Renal cortical epithelial cell (primary cell): Measurements from ENCODE around the gene ZNF133. TPM values are rescaled to one million over a fixed set of nuclear protein-coding genes. Genes with fewer than 3 reads are reported as not detected.
A peak's percentile ranks its signal among the peaks of the same experiment; 100 is the strongest.
"Not testable (repeated sequence)": the region's sequence is repeated elsewhere in the genome, so short reads cannot be mapped to it uniquely, and the experiment has no call there.

ENCODE experiments used
- DNase-seq: peaks from one replicate; pipeline ENCODE4 v3.0.0-alpha.2; 2011; ENCODE audit warnings: low read depth
- total RNA-seq: library from RNA; depleted of rRNA; stranded (reverse); fragments of >200 nt; gene quantifications from 2 replicates; pipeline ENCODE4 v1.2.3, GENCODE V29; 2014

The ZNF133 gene
- total RNA-seq, 1 donor from 2014 or later: 24.5 TPM

- no peak for DNase-seq
Observed at GRCh38 chr20:18284805-18285533, 3.4 kb upstream of the ZNF133 start.

DNA sequence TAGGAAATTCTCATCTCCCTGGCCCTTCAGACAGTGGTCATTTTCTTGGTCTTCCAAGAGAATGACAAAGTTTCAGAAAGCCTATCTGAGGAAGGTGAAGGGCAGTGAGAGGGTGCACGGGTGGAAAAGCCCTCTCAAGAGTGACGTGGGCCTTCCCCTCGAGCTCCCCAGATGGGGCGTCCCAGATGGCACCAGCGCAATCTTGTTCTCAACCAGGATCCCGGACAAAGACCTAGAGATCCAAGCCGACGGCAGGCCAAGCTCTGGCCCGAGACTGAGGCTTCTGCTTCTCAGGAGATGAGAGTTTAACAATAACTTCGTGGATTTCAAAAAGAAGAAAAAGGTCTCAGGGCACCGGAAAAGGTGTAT lies 797 bp upstream of the ZNF133 start:
- DNase-seq: no peak

- DNase-seq: peak; percentile 7
Observed at GRCh38 chr20:18288749-18289267, 481 bp downstream of the ZNF133 start.

DNA sequence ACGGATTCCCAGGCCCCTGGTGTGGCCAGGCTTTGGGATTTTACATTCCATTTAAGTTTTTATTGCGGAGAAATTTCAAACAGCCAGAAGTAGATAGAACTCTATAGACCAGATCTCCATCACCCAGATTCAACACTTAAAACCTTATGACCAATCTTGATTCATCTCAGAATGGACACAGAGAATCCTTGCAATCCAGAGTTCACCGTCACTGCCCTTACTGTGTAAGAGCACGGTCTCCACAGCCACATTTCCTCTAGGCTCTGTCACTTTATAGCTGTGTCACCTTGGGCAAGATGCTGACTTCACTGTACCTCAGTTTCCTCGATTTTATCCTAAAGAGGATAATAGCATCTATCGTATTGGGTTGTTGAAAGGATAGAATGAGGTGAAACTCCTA lies 979 bp downstream of the ZNF133 start:
- no peak for DNase-seq

GRCh38 chr20:18299364-18299763 lies 11.0 kb downstream of the ZNF133 start:
- no peak for DNase-seq

- no peak for DNase-seq
Observed at GRCh38 chr20:18304618-18305017, 16.3 kb downstream of the ZNF133 start.

- no peak for DNase-seq
Observed at GRCh38 chr20:18307301-18307700, 19.0 kb downstream of the ZNF133 start.

DNA sequence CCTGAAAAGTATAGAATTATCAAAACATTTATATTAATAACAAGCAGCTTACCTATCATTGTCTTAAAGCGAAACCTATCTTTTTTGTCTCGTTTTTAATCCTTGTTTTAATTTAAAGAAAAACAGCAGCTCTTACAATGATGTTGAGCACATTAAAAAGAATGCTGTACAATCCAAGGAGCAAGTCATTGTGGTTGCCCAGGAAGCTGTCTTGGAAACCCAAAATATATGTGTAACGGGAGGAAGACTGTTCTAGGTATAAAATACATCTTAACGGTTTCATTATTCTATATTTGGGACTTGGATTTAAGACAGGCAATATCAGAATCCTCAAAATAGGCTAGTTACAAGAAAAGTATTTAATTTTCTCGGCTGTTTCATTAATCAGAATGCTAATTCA lies 21.7 kb downstream of the ZNF133 start:
- no peak for DNase-seq

GRCh38 chr20:18310592-18310991 lies 22.3 kb downstream of the ZNF133 start:
- no peak for DNase-seq

GRCh38 chr20:18312723-18313122 lies 24.4 kb downstream of the ZNF133 start:
- no peak for DNase-seq

DNA sequence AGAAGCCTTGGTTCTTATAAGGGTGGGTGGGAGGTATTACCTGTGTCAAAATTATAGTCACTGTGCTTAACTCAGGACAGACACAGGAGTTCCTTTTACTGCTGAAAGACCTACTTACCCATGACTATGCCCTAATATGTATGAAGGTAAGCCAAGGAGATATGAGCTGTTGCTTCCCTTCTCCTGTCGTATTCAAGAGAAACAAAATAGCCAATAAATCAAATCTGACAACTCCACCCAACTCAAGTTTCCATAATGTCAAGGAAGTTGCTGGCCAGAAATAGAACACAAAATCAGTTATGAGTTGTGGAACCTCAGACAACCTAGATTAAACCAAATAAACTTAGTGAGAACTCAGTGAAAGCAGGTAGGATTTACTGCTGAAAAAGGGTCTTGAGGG lies 25.1 kb downstream of the ZNF133 start:
- no peak for DNase-seq

DNA sequence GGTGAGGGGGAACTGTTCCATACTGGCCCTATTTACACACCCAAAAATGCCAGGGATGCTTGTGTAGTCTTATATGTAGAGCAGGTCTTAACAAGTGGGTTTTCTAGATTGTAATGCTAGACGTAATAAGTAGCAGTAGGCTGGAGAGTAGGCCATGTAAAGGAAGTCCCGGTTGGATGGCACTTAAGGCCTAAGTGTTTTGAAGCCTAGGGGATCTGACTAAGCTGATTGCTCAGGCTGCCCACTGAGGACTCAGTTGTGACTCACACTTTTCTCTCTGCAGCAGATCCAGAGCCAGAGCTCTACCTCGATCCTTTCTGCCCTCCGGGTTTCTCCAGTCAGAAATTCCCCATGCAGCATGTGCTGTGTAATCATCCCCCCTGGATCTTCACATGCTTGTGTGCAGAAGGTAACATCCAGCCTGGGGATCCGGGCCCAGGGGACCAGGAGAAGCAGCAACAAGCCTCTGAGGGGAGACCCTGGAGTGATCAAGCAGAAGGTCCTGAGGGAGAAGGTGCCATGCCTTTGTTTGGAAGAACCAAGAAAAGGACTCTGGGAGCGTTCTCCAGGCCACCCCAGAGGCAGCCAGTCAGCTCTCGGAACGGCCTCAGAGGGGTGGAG lies 26.6 kb downstream of the ZNF133 start:
- DNase-seq: peak; percentile 89

DNA sequence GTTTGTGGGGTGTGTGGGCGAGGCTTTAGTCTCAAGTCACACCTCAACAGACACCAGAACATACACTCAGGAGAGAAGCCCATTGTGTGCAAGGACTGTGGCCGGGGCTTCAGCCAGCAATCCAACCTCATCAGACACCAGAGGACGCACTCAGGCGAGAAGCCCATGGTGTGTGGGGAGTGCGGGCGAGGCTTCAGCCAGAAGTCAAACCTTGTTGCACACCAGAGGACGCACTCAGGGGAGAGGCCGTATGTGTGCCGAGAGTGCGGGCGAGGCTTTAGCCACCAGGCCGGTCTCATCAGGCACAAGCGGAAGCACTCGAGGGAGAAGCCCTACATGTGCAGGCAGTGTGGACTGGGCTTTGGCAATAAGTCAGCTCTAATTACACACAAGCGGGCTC lies 27.8 kb downstream of the ZNF133 start:
- no peak for DNase-seq

- DNase-seq: no peak
Observed at GRCh38 chr20:18321316-18321715, 33.0 kb downstream of the ZNF133 start.

DNA sequence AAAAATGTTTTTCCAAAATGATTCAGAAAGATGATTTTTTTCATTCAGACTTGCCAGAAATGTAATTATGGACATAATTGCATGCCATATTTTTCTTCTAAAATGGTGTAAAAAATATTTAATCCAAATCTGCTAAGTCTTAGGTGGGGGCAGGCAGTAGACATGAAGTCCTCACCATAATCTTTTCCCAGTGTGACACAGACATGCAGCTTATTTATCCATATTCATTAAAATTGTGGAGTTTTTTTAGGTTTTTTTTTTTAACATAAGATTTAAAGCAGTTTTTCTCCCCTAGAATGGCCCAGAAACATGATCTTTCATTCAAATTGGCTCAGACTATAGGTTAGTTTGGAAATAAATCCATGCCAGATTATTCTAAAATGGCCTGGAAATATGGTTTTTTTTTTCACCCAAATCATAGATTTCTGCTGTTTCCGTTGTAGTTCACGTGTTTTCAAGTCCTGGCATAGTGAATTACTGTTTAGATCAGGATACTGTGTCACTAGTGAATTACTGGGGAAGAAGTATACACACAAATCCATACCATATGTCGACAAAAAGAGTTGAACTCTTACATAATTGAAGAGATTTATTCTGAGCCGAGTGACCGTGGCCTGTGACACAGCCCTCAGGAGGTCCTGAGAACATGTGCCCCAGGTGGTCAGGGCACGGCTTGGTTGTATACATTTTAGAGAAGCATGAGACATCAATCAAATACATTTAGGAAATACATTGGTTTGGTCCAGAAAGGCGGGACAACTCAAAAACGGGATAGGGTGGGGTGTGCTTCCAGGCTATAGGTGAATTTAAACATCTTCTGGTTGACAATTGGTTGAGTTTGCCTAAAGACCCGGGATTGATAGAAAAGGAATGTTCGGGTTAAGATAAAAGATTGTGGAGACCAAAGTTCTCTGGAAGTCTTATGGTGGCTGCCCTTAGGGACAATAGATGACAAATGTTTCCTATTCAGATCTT lies 33.9 kb downstream of the ZNF133 start:
- DNase-seq: no peak

DNA sequence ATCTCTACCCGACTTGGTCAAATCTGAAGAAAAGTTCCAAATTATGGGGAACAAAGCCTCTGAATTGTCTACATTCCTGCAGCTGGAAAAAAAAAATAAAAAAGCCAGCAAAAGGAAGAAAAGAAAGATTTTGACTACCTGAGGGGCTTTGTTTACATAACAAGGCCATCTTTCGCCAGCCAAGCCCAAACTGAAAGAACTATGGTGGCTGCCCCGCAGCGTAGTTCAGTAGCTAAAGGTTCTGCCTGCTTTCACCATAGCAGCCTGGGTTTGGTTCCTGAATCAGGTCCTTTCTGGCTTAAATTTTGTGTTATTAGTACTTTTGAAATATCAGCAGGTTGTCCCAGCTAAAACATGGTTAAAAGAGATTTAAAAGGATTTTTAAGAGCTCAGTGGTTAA lies 35.4 kb downstream of the ZNF133 start:
- no peak for DNase-seq

DNA sequence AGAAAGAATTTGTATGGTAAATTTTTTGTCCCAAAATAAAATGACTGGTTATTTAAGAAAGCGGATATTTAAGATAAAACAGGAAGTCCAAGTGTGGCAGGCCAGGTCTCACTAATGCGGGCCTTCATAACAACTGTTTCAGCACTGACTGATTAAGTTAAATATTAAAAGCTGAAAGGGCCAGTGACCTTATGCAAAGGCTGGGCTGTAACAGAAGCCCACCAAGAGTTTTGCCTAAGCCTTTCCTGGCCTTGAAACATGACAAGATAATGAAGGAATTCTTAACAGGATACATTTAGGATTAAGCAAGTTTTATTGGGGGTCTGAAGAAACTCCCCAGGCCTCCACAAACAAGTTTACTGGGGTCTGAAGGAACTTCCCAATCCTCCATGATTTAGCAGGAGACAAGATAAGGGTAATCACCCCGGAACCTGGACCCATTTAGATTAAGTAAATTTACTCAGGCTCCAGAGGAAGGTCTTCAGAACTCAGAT lies 36.3 kb downstream of the ZNF133 start:
- DNase-seq: peak; percentile 10

DNA sequence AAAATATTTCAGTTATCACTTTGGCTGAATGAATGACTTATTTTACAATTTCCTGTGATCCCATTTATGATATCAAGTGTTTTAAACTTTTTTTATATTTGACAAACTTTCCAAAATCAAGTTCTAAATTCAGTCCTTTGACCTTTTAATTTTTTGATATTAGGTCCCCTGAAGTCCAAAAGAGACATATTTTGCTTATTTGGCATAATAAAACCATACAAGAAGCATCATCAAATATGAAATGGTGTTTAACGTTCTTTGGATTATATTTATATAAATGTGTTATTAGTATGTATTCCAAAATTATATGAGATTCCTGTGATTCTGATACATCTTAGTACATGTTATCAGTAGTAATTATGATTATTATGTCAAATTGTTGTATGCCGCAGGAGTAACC lies 38.7 kb downstream of the ZNF133 start:
- no peak for DNase-seq

GRCh38 chr20:18331694-18332093 lies 43.4 kb downstream of the ZNF133 start:
- no peak for DNase-seq

DNA sequence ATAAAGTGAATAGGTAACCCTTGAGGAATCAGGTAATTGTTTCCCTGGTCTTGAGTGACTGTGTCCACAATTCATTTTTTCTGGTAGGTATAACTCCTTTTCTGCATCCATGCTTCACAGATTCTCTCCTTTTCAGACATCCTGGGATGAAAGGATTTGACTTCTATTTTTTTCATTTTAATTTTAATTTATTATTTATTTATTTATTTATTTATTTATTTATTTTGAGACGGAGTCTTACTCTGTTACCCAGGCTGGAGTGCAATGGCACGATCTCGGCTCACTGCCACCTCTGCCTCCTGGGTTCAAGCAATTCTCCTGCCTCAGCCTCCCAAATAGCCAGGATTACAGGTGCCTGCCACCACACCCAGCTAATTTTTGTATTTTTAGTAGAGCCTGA lies 61.4 kb downstream of the ZNF133 start:
- DNase-seq: not testable (repeated sequence)

GRCh38 chr20:18359854-18360253 lies 71.5 kb downstream of the ZNF133 start:
- DNase-seq: no peak

DNA sequence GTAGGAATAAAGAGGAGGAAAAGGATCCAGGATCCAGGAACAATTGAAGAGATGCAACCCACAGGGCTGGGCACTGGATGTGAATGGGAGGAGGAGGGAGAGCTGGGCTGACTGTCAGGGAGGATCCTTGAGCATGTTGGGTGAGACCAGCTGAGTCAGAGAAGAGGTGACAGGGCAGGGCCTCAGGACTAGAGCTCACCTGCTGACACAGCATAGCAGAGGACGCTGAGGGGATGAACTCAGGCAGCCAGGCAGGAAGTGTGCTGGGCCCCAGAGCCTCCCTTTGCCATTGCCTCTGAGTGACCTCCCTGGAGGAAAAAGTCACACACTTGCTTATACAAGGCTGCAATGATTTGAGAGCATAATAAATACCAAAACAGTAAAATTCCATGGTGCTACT lies 72.3 kb downstream of the ZNF133 start:
- DNase-seq: no peak
